ENCODE results near the gene ACOXL.

- TF ChIP-seq, protein P1, sequence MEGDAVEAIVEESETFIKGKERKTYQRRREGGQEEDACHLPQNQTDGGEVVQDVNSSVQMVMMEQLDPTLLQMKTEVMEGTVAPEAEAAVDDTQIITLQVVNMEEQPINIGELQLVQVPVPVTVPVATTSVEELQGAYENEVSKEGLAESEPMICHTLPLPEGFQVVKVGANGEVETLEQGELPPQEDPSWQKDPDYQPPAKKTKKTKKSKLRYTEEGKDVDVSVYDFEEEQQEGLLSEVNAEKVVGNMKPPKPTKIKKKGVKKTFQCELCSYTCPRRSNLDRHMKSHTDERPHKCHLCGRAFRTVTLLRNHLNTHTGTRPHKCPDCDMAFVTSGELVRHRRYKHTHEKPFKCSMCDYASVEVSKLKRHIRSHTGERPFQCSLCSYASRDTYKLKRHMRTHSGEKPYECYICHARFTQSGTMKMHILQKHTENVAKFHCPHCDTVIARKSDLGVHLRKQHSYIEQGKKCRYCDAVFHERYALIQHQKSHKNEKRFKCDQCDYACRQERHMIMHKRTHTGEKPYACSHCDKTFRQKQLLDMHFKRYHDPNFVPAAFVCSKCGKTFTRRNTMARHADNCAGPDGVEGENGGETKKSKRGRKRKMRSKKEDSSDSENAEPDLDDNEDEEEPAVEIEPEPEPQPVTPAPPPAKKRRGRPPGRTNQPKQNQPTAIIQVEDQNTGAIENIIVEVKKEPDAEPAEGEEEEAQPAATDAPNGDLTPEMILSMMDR (conservative IDR thresholded peaks at IDR 0.05 in 1 of 2, IDR thresholded peaks at IDR 0.05 in 1 of 2; ENCODE audit: extremely low read depth in 1 of 2, insufficient read depth in 1 of 2, low read depth in 1 of 2, low read length in 2 of 2): peak; percentile 25 to 39
- no peak for TF ChIP-seq EZH2 (IDR thresholded peaks at IDR 0.05; ENCODE audit: borderline replicate concordance, low read length)
These were observed 122.1 kb downstream of the ACOXL start for GRCh38 chr2:110854355-110855081.

Measured in mammary epithelial cell (primary cell).